Neural cell (in vitro differentiated cells): ENCODE results near the gene PRPF40A. TPM values are rescaled to one million over a fixed set of nuclear protein-coding genes. Genes with fewer than 3 reads are reported as not detected.

Experiments used
- H2AFZ ChIP-seq: fragments of 200-600, 300-800 bp; sonication (generic), shearing (Covaris generic); 2 replicates; pipeline ENCODE4 v1.6.0; 2014; ENCODE audit warnings: low read depth, mild to moderate bottlenecking, antibody characterized with exemption, low read length, moderate library complexity
- H3F3A ChIP-seq: fragments of 200-600 bp; shearing (Covaris generic); 2 replicates; pipeline ENCODE4 v1.6.1; 2016; ENCODE audit warnings: mild to moderate bottlenecking, moderate library complexity, mixed read lengths, antibody characterized with exemption, low read length; ENCODE audit not compliant: insufficient read depth, poor library complexity, severe bottlenecking
- H3K27ac ChIP-seq: fragments of 200-600, 300-800 bp; sonication (generic), shearing (Covaris generic); 2 replicates; pipeline ENCODE4 v1.5.1; 2014; ENCODE audit warnings: mild to moderate bottlenecking, low read length, moderate library complexity
- H3K27me3 ChIP-seq: fragments of 300-800, 200-600 bp; sonication (generic), shearing (Covaris generic); 2 replicates; pipeline ENCODE4 v1.6.0; 2014; ENCODE audit warnings: mild to moderate bottlenecking, low read depth, low read length, moderate library complexity; ENCODE audit not compliant: insufficient read depth
- H3K36me3 ChIP-seq: fragments of 300-800, 200-600 bp; sonication (generic), shearing (Covaris generic); 2 replicates; pipeline ENCODE4 v1.5.1; 2014; ENCODE audit warnings: mild to moderate bottlenecking, antibody characterized with exemption, low read length, moderate library complexity; ENCODE audit not compliant: insufficient read depth
- H3K4me2 ChIP-seq: fragments of 300-800, 200-600 bp; sonication (generic), shearing (Covaris generic); 2 replicates; pipeline ENCODE4 v1.6.0; 2014; ENCODE audit warnings: mild to moderate bottlenecking, low read length
- H3K4me3 ChIP-seq: fragments of 300-800, 200-600 bp; sonication (generic), shearing (Covaris generic); 2 replicates; pipeline ENCODE4 v1.5.1; 2014; ENCODE audit warnings: mild to moderate bottlenecking, low read length, moderate library complexity
- H3K79me2 ChIP-seq: fragments of 200-600 bp; shearing (Covaris generic); replicated peaks from 2 replicates; pipeline ENCODE4 v1.6.0; 2014; ENCODE audit warnings: mild to moderate bottlenecking, low read length, moderate library complexity; ENCODE audit not compliant: insufficient read depth
- H3K9ac ChIP-seq: fragments of 300-800, 200-600 bp; sonication (generic), shearing (Covaris generic); 2 replicates; pipeline ENCODE4 v1.6.1; 2016; ENCODE audit warnings: mild to moderate bottlenecking, low read length, mixed read lengths
- H3K9me2 ChIP-seq: fragments of 200-600 bp; shearing (Covaris generic); 2 replicates; pipeline ENCODE4 v1.6.1; 2016; ENCODE audit warnings: mild to moderate bottlenecking, low read length, mixed read lengths; ENCODE audit not compliant: insufficient read depth
- H3K9me3 ChIP-seq: fragments of 200-600, 300-800 bp; sonication (generic), shearing (Covaris generic); 2 replicates; pipeline ENCODE4 v1.6.1; 2016; ENCODE audit warnings: mild to moderate bottlenecking, mixed run types, low read length, moderate library complexity, mixed read lengths
- H4K20me1 ChIP-seq: fragments of 200-600 bp; shearing (Covaris generic); 2 replicates; pipeline ENCODE4 v1.6.1; 2016; ENCODE audit warnings: mild to moderate bottlenecking, mixed run types; ENCODE audit not compliant: insufficient read depth
- EP300 ChIP-seq: fragments of 450-650 bp; conservative IDR thresholded peaks from 2 replicates; pipeline ENCODE4 v1.6.1; 2014; ENCODE audit warnings: antibody characterized with exemption, mild to moderate bottlenecking, moderate library complexity; ENCODE audit not compliant: poor library complexity, severe bottlenecking
- EZH2 ChIP-seq: fragments of 200-600, 300-800 bp; shearing (Covaris generic), sonication (generic); IDR thresholded peaks from 2 replicates; pipeline ENCODE4 v1.6.1; 2014; ENCODE audit warnings: antibody characterized with exemption, low read length, borderline replicate concordance, mild to moderate bottlenecking; ENCODE audit not compliant: insufficient read depth, poor library complexity, severe bottlenecking
- MXI1 ChIP-seq: fragments of 450-650 bp; conservative IDR thresholded peaks from 2 replicates; pipeline ENCODE4 v1.6.1; 2014; ENCODE audit warnings: antibody characterized with exemption, mild to moderate bottlenecking; ENCODE audit not compliant: poor library complexity, severe bottlenecking
- POLR2AphosphoS5 ChIP-seq: IDR thresholded peaks from 2 replicates; pipeline ENCODE4 v1.6.1; 2012
- RAD21 ChIP-seq: fragments of 450-650 bp; conservative IDR thresholded peaks from 2 replicates; pipeline ENCODE4 v1.6.1; 2014; ENCODE audit warnings: antibody characterized with exemption, mild to moderate bottlenecking, moderate library complexity
- SMC3 ChIP-seq: fragments of 450-650 bp; conservative IDR thresholded peaks from 2 replicates; pipeline ENCODE4 v1.6.1; 2014; ENCODE audit warnings: antibody characterized with exemption, mild to moderate bottlenecking, moderate library complexity; ENCODE audit not compliant: poor library complexity
- TAF1 ChIP-seq: IDR thresholded peaks from 2 replicates; pipeline ENCODE4 v1.6.1; 2012; ENCODE audit warnings: low read depth
- polyA plus RNA-seq: library from polyadenylated mRNA; depleted of rRNA; stranded (reverse); fragments of >200 nt; gene quantifications from 2 replicates; pipeline ENCODE4 v1.2.3, GENCODE V29; 2014
- TF ChIP-seq, protein P1 (sequence below): IDR thresholded peaks from 2 replicates; pipeline ENCODE4 v1.6.1; 2012; ENCODE audit warnings: borderline replicate concordance
- TF ChIP-seq, protein P2 (sequence below): fragments of 450-650 bp; IDR thresholded peaks from 2 replicates; pipeline ENCODE4 v1.5.1; 2014; ENCODE audit warnings: antibody characterized with exemption, mild to moderate bottlenecking, moderate library complexity; ENCODE audit not compliant: poor library complexity, severe bottlenecking

PRPF40A gene
- polyA plus RNA-seq, 1 donor from 2014 or later, result 105 TPM

DNA sequence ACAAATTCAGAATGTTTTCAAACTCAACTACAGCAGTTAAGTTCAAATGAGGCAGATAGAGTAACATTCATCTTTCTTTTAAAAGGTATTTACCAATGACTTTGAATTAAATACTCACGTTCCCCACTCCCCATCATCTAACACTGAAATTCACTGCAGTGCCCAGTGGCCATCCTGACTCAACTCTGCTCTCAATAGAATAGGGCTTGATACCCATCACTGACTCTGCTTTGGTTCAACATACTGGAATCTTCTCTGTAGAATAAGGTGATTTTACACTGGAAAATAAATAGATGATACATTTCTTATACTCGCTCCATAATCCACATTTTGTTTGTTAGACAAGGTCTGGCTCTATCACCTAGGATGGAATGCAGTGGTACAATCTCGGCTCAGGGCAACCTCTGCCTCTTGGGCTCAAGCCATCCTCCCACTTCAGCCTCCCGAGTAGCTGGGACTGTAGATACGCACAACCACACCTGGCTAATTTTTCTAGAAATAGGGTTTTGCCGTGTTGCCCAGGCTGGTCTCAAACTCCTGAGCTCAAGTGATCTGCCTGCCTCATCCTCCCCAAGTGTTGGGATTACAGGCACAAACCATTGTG, 66.4 kb downstream of the PRPF40A start:
- Histone ChIP-seq H2AFZ (no peak overlapping the region), H3K4me2 (no peak overlapping the region), H3K9me3 (no peaks in the 10 kb centered on the region), H3K27ac (no peak overlapping the region), H3K4me3 (no peak overlapping the region), H3K79me2 (no peaks in the 10 kb centered on the region), H3K9me2 (no peaks in the 10 kb centered on the region), H3K36me3 (peaks cover 8% of the 10 kb centered on the region), H3K27me3 (no peaks in the 10 kb centered on the region), H4K20me1 (no peaks in the 10 kb centered on the region), H3F3A (no peaks in the 10 kb centered on the region), H3K9ac (no peak overlapping the region)
- TF ChIP-seq, protein P1, sequence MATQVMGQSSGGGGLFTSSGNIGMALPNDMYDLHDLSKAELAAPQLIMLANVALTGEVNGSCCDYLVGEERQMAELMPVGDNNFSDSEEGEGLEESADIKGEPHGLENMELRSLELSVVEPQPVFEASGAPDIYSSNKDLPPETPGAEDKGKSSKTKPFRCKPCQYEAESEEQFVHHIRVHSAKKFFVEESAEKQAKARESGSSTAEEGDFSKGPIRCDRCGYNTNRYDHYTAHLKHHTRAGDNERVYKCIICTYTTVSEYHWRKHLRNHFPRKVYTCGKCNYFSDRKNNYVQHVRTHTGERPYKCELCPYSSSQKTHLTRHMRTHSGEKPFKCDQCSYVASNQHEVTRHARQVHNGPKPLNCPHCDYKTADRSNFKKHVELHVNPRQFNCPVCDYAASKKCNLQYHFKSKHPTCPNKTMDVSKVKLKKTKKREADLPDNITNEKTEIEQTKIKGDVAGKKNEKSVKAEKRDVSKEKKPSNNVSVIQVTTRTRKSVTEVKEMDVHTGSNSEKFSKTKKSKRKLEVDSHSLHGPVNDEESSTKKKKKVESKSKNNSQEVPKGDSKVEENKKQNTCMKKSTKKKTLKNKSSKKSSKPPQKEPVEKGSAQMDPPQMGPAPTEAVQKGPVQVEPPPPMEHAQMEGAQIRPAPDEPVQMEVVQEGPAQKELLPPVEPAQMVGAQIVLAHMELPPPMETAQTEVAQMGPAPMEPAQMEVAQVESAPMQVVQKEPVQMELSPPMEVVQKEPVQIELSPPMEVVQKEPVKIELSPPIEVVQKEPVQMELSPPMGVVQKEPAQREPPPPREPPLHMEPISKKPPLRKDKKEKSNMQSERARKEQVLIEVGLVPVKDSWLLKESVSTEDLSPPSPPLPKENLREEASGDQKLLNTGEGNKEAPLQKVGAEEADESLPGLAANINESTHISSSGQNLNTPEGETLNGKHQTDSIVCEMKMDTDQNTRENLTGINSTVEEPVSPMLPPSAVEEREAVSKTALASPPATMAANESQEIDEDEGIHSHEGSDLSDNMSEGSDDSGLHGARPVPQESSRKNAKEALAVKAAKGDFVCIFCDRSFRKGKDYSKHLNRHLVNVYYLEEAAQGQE, result no peak
- no peak for TF ChIP-seq RAD21
- no peak for TF ChIP-seq SMC3
- TF ChIP-seq POLR2AphosphoS5, result no peak
- no peak for TF ChIP-seq EP300
- TF ChIP-seq TAF1, result no peak
- no peak for TF ChIP-seq EZH2
- TF ChIP-seq MXI1, result no peak
- TF ChIP-seq, protein P2, sequence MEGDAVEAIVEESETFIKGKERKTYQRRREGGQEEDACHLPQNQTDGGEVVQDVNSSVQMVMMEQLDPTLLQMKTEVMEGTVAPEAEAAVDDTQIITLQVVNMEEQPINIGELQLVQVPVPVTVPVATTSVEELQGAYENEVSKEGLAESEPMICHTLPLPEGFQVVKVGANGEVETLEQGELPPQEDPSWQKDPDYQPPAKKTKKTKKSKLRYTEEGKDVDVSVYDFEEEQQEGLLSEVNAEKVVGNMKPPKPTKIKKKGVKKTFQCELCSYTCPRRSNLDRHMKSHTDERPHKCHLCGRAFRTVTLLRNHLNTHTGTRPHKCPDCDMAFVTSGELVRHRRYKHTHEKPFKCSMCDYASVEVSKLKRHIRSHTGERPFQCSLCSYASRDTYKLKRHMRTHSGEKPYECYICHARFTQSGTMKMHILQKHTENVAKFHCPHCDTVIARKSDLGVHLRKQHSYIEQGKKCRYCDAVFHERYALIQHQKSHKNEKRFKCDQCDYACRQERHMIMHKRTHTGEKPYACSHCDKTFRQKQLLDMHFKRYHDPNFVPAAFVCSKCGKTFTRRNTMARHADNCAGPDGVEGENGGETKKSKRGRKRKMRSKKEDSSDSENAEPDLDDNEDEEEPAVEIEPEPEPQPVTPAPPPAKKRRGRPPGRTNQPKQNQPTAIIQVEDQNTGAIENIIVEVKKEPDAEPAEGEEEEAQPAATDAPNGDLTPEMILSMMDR, result no peak

DNA sequence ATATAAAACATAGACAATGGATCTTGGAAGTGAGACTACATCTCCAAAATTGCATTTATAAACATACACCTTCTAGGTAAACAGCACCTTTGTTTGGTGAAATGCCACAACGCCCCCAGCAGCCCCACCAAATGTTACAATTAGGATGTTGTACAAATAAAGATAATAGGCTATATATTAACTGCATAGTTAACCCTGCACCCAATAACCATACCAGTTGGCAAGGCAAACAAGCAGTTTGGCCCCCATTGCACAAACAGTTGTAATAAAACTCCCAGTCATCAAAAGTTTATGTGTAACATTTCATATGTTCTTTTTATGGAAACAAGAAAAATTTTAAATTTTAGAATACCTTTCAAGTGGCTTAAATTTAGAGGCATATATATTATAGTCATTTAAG, 67.3 kb downstream of the PRPF40A start:
- H3K79me2 ChIP-seq, result no peaks in the 10 kb centered on the region
- H3K9me2 ChIP-seq, result no peaks in the 10 kb centered on the region
- H3K4me2 ChIP-seq, result no peak overlapping the region
- H3K4me3 ChIP-seq, result no peak overlapping the region
- H3K9me3 ChIP-seq, result no peaks in the 10 kb centered on the region
- no peaks in the 10 kb centered on the region for H3K27me3 ChIP-seq
- TF ChIP-seq EP300, result no peak
- TF ChIP-seq, protein P1, result no peak
- no peak for TF ChIP-seq SMC3
- TF ChIP-seq, protein P2, result no peak
- no peak for TF ChIP-seq EZH2
- no peak for TF ChIP-seq TAF1
- no peak for TF ChIP-seq RAD21
- no peak for TF ChIP-seq POLR2AphosphoS5
- no peak for TF ChIP-seq MXI1
- no peak overlapping the region for H2AFZ ChIP-seq
- no peak overlapping the region for H3K9ac ChIP-seq
- H3K27ac ChIP-seq, result no peak overlapping the region
- H4K20me1 ChIP-seq, result no peaks in the 10 kb centered on the region
- H3K36me3 ChIP-seq, result peaks cover 4% of the 10 kb centered on the region
- no peaks in the 10 kb centered on the region for H3F3A ChIP-seq
